HTERT RPE-1 (cell line): ENCODE measurements around the gene CYP2S1.
"Not testable (repeated sequence)": the region's sequence is repeated elsewhere in the genome, so short reads cannot be mapped to it uniquely, and the experiment has no call there.

ENCODE experiments used
- in situ Hi-C: fragments of 300-500 bp; cut with MboI; formaldehyde crosslinking; loops from 4 replicates; pipeline ENCODE4 v1.14.3; 2020; ENCODE audit warnings: low sequenced_read_pairs

CYP2S1 gene

DNA sequence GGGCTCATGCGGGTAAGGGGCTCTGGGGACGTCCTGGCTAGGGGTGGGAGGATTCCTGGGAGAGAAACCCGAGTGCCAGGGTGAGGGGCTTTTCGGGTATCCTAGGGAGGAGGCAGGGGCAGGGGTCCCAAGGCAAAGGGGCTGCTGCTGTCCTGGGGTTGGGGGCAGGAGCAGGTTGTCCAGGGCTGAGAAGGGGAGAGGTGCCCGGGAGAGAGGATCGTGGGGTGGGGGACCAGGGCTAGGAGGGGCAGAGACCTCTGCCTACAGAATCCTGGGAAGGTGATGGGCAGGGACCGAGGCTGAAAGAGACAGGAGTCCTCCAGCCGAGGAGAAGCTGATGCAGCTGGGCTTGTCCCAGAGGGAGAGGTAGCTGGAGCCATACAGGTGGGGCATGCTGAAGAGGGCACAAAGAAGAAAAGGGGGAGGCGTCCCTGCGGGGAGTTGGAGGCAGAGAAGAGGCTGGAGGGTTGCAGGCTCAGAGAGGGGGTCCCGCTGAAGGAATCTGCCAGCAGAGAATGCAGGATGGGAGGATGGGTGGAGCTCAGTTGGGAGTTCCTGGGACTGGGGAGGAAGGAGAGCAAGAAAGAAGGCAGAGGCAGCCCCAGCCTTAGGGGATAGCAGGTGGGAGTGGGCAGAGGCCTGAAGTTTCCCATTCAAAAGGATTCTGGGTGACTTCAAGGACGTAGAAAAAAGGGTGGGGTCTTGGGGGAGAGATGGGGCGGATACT lies 574 bp downstream of the CYP2S1 start:
- in situ Hi-C loops, result no loop called here

DNA sequence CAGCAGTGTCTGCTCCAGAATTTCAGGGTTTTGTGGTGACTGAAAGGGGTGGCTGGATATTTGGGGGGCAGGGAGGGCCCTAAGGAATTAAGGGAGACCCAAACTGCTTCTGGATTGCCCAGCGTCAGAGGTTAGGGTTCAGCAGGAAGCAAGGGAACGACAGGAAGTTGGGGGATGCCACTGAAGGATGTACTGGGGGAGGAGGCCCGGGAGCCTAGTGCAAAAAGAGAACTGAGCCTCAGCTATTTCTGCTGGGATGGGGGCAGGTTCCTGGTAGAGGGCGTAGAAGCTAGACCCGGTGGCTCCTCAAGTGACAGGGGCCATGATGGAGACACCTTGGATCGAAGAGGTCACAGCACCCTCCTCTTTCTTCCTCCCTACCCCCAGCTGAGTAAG lies 1.1 kb downstream of the CYP2S1 start:
- in situ Hi-C loops, result no loop called here

DNA sequence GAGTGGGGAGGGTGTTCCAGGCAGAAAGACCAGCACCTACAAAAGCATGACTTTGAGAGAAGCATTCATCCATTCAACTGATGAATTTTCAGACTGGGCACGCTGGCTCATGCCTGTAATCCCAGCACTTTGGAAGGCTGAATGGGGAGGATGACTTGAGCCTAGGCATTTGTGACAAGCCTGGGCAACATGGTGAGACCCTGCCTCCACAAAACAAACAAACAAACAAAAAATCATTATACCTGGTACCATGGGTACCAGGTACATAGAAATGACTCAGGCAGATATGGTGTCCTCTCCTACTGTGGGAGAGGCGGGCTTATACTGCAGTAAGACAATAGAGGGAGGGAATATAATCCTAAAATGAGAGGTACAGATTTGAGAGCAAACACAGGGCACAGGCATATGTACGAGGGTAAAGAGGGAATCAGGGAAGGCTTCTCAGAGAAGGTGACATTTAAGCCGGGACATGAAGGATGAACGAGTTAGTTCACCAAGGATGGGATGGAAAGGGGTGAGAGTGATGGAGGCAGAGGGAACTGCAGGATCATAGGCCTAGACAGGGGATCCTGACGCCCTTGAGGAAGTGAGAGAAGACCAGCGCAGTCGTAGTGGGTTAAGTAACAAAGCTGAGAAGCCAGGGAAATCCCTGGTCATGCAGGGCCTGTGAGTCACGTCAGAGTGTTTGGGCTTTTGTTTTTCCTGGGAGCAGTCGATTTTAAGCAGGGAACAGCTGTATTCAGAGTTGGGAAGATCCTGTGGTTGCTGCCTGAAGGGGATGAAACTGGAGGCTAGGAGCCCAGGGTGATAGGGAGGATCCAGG lies 2.9 kb downstream of the CYP2S1 start:
- in situ Hi-C loops, result no loop called here

DNA sequence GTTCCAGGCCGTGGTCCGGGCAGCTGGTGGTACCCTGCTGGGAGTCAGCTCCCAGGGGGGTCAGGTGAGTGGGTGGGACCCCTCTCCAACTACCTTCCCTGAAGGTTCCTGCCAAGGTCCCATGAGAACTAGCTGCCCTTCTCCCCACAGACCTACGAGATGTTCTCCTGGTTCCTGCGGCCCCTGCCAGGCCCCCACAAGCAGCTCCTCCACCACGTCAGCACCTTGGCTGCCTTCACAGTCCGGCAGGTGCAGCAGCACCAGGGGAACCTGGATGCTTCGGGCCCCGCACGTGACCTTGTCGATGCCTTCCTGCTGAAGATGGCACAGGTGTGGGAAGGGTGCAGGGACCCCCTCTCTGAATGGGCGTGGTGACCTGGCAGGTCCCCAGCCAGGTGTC lies 5.5 kb downstream of the CYP2S1 start:
- in situ Hi-C loops, result no loop called here

DNA sequence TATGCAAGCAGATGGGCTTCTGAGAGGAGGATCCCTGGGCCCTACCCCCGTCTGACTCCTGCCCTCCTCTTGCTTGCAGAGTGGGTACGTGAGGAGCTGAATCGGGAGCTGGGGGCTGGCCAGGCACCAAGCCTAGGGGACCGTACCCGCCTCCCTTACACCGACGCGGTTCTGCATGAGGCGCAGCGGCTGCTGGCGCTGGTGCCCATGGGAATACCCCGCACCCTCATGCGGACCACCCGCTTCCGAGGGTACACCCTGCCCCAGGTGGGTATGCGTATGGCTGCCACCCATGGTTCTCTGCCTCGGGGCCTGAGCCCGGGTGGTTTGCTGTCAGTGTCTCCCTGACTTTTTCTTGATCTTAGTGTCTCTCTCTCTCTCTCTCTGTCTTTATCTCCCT lies 10.4 kb downstream of the CYP2S1 start:
- in situ Hi-C loops, result no loop called here

DNA sequence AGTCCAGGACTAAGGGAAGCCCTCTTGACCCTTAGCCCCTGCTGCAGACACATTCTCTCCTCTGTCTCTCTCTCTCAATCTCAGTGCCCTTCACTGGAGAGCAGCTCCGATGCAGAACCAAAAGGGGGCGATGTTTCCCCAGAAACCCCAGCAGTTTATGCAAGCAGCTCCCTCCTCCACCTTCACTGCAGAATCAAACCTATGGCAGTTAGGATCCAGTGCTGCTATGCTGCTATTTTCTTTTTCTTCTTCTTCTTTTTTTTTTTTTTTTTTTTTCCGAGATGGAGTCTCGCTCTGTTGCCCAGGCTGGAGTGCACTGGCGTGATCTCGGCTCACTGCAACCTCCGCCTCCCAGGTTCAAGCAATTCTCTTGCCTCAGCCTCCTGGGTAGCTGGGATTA lies 11.3 kb downstream of the CYP2S1 start:
- in situ Hi-C loops, result not testable (repeated sequence)

DNA sequence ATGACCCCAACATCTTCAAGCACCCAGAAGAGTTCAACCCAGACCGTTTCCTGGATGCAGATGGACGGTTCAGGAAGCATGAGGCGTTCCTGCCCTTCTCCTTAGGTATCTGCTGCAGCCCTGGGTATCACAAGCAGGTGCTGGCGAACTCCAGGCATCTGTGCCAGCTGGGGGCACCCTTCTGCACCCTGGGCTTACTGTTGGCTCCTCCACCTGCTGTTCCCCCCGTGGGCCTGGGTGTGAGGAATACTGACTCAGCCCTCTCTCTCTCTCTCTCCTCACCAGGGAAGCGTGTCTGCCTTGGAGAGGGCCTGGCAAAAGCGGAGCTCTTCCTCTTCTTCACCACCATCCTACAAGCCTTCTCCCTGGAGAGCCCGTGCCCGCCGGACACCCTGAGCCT lies 13.0 kb downstream of the CYP2S1 start:
- in situ Hi-C loops, result no loop called here

DNA sequence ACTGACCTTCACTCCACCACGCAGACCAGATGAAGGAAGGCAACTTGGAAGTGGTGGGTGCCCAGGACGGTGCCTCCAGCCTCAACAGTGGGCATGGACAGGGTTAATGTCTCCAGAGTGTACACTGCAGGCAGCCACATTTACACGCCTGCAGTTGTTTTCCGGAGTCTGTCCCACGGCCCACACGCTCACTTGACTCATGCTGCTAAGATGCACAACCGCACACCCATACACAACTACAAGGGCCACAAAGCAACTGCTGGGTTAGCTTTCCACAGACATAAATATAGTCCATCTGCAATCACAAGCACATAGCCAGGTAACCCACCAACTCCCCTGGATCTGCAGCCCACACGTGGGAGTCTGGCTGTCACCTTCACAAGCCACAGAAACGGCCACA lies 13.4 kb downstream of the CYP2S1 start:
- in situ Hi-C loops, result no loop called here

DNA sequence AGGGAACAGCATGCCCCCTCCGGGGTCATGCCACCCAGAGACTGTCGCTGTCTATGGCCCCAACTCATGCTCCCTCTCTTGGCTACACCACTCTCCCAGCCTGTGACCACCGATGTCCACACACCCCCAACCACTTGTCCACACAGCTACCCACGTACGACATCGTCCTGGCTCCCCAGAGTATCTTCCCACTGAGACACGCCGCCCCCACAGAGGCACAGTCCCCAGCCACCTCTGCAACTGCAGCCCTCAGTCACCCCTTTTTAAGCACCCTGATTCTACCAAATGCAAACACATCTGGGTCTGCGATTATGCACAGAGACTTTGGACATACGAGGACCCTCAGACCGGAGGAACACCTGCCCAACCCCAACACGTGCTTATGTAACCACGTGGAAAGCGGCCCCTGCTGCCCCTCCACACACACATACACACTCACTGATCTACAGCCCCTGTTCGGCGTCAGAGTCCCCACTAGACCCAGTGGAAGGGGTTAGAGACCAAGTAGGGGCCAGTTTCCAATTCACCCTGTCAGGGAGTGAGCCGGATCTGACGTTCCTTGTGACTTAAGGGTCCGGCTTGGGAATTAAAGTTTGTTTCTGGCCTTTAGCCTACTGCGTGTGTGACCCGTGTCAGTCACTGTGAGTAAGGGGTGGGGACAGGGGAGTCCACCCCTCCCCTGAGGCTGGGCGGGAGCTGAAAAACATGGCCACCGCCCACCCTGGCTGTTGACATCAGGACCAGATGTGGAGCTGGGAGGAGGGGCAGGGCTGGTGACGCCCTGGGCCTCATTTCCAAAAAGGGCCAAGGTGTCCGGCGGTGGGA lies 14.1 kb downstream of the CYP2S1 start:
- in situ Hi-C loops, result no loop called here

DNA sequence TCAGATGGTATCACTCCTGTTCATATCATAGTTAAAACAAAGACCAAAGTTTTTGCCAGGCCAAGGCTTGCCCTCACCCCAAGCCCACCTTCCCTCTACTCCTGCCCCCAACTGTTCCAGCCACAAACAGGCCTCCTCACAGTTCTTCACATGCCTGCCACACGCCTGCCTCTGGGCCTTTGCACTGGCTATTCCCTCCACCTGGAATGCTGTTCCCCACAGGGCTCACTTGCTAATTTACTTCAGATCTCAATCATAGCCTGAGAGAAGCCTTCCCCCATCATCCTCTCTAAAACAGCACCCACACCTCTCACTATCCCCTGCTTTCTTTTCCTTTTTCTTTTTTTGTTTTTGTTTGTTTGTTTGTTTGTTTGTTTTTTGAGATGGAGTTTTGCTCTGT lies 21.1 kb downstream of the CYP2S1 start:
- in situ Hi-C loops, result no loop called here

DNA sequence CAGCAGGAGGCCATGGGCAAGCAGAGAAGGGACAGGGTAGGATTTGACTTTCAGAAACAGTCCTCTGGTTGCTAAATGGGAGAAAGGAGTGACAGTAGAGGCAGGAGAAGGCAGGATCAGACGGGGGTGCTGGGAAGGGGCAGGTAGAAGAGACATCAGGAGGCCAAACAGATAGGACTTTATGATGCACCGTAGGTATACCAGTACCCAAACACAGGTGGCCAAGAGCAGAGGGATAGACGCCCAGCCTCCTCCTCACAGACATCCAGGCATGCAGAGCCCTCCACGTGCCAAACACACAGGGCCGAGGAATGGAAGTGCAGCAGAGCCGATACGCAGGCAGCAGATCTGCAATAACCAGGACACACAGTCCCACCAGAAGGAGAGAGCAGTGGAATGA lies 24.7 kb downstream of the CYP2S1 start:
- in situ Hi-C loops, result no loop called here

DNA sequence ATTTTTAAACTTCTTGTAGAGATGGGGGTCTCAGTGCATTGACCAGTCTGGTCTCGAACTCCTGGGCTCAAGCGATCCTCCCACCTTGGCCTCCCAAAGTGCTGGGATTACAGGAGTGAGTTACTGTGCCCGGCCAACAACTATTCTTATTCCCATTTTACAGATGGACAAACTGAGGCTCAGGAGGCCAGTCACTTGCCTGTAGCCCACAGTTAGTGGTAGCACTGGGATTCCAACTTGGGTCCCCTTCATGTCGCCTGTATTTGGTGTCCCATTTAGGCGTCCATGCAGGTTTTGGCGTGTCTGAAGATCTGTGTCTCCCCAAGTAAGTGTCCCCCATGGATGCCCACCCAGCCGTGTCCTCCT lies 25.2 kb downstream of the CYP2S1 start:
- in situ Hi-C loops, result no loop called here

DNA sequence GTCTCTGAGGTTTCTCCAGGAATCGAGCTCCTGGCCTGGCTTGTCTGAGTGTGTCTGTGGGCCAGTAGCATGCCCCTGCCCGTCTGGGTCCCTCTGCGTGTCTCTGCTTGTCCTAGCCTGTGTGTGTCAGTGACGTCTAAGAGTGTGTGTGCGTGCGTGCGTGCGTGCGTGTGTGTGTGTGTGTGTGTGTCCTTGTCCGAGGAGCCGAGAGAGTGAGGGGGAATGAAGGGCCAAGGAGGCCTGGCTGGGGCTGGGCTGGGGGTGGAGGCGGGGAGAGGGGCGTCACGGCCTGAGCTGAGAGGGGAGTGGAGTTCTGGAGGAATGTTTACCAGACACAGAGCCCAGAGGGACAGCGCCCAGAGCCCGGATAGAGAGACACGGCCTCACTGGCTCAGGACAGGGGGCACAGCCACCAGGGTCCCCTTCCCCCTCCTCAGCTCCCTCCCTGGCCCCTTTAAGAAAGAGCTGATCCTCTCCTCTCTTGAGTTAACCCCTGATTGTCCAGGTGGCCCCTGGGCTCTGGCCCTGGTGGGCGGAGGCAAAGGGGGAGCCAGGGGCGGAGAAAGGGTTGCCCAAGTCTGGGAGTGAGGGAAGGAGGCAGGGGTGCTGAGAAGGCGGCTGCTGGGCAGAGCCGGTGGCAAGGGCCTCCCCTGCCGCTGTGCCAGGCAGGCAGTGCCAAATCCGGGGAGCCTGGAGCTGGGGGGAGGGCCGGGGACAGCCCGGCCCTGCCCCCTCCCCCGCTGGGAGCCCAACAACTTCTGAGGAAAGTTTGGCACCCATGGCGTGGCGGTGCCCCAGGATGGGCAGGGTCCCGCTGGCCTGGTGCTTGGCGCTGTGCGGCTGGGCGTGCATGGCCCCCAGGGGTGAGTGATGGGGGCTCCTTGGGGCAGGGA lies 25.8 kb downstream of the CYP2S1 start, which contains the start of gene AXL:
Gene AXL (plus strand): TSS at position 609 of the 893 bp plus-strand sequence. CDS start 170 bp downstream, at position 779.
- in situ Hi-C loops, result no loop called here

DNA sequence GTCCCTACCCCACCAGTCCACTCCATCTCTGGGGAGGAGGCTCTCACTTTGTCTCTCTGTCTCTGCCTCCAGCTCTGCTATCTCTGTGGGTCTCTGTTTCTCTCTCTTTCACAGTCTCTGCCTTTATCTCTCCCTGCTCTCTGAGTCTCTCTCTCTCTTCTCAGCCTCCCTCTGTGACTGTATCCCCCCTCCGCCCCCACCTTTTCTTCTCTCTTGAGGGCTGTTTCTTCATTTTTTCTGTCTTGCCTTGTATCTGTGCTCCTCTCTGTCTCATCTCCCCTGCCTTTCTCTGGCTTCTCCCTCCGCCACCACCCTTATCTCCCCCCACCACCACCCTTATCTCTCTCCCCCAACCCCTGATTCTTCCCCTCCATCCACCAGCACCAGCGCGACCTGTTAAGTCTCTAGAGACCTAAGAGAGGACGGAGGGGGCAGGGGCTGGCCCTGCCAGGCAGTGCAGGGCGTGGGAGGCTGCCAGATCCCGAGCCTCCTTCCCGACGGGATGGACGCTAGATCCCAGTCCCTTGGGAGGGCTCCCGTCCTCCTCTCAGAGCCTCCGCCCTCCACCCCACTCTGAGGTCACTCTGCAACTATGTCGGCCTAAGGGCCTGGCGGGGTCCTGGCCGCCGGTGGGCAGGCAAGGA lies 27.0 kb downstream of the CYP2S1 start:
- in situ Hi-C loops, result no loop called here

DNA sequence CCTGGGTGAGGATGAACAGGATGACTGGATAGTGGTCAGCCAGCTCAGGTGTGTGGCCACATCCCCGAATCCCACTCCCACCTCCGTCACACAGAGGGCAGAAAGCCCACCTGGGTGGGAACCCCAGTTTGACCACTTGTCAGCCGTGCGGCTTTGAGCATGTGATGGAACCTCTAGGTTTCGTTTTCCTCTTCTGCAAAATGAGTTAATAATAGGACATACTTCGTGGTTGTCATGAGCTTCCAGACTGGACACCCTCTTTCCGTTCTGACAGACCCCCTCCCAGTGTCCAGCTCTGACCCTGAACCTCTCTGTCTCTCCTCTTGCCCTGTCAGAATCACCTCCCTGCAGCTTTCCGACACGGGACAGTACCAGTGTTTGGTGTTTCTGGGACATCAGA lies 27.8 kb downstream of the CYP2S1 start:
- in situ Hi-C loops, result no loop called here

DNA sequence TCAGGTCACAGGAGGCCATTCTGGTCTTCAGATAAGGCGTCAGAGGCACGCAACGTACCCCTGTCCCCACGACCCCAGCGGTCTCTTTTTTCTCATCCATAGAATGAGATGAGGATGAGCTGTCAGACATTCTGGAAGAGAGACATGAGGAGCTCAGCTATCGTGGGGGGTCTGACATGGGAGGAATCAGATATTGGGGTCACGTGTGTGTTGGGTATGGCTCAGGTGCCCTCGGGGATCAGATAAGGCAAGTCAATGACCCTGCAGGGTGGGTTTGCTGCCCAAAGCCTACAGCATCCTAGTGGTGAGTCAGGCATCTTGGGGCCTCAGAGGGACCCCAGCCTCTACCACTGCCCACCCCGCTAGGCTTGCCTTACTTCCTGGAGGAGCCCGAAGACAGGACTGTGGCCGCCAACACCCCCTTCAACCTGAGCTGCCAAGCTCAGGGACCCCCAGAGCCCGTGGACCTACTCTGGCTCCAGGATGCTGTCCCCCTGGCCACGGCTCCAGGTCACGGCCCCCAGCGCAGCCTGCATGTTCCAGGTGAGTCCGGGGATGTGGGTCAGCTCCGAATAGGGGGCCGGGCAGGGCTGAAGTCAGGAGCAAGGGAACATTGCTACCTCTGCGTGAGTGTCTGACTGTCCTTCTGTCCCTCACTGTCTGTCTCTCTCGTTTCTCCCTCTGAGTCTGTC lies 28.6 kb downstream of the CYP2S1 start:
- in situ Hi-C loops, result no loop called here

DNA sequence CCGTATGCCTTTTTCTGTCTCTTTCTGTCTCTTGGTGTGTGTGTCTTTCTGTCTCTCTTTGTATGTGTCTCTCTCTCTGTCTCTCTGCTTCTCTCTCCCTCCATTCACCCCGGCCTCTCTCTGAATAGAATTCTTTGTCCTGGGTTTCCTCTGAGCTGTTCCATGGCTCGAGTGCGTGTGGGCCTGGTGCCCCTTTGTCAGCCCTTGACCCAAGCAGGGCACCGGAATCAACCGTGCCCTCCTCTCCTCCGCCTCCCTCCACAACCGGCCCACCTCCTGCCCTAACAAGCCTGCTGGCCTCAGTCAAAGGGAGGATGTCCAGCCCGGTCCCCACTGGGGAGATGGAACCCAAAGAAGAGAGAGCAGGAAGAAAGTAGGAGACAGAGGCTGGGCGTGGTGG lies 29.2 kb downstream of the CYP2S1 start:
- in situ Hi-C loops, result no loop called here

DNA sequence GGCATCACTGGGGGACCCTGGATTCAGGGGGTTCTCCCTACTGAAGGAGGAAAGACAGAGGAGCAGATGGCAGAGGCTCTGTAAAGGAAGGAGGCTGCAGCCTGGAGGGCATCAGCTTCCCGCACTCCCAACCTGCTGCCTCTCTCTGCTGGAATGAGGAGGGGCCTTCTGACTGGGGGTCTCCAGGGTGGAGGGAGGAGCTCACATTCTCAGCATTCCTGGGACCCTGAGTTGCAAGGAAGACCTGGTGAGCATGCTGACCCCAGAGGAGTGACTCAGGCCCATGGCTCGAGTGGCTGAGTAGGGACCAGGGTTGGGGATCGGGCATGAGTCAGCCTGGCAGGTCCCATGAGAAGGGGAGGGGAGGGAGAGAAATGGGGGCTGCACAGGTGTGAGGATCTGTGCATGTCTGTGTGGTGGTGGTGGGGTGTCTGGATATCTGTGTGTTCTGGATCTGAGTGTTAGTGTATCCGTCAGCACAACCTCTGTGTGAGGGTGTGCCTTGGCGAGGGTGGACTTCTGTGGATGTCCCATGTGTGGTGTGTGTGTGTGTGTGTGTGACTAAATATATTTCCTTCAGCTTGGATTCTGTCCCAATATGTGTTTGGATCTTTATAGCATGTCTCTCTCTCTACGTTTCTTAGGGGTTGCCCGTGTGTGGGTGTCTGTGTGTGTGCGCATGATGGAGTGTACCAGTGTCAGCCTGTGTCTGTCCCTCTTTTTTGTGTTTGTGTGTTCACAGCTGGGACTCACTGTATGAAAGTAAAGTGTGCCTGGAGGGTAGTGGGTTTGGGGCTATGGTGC lies 30.6 kb downstream of the CYP2S1 start:
- in situ Hi-C loops, result no loop called here

DNA sequence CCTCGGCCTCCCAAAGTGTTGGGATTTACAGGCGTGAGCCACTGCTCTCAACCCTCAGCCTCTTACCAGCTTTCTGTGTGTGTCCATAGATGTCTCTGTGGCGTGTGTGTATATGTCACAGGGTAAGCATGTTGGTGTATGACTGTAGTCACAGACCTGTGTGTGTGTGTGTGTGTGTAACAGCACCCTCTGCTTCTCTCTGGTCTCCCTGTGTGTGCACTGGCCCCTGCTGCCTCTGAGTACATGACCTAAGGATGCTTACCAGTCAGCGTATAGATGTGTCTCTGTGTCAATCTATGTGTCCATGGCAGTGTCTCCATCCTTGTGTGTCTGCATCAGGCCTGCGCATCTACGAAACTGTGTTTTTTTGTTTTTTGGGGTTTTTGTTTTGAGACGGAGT lies 31.6 kb downstream of the CYP2S1 start:
- in situ Hi-C loops, result no loop called here
